ENCODE data around the gene DBF4B. TPM values are rescaled to one million over a fixed set of nuclear protein-coding genes. Genes with fewer than 3 reads are reported as not detected.

DBF4B gene
- total RNA-seq, 4 donors from 2014 or later = 1.5 to 3.5 (median 2.5) TPM

GRCh38 chr17:44786551-44787081 is 78.2 kb downstream of the DBF4B start:
- intact Hi-C loops (cut with DNase I; ENCODE audit: low total_unique reads) = no loop called here
- Histone ChIP-seq H3K9me3 (no peaks in the 10 kb centered on the region), H3K27ac (peak overlapping the region in 3 of 4 donors; percentile 43 to 55 (median 52)), H3K27me3 (no peaks in the 10 kb centered on the region), H3K4me3 (no peak overlapping the region), H3K4me1 (peaks cover 0 to 6% (median 5%) of the 10 kb centered on the region in 4 donors), H3K36me3 (no peaks in the 10 kb centered on the region)
- 52 to 61% methylated on average over 6 to 16 of the region's 16 CpGs for WGBS, 2 donors (ENCODE audit: low coverage in 1 of 2)
- in situ Hi-C loops (cut with MboI; ENCODE audit: low pct_ligation_motif_present in 1 of 4, low pct_unique_long_range_greater_than_20kb in 1 of 4, low sequenced_read_pairs in 3 of 4) = loop anchor here in 1 of 4 donors (10.0 kb wide), 1 partner anchor 78 kb away; no protein-coding TSS in a partner anchor
- TF ChIP-seq CTCF (IDR thresholded peaks at IDR 0.05) = no peak
- no peak for TF ChIP-seq POLR2A (IDR thresholded peaks at IDR 0.05)
- no peak for TF ChIP-seq EP300 (IDR thresholded peaks at IDR 0.05; ENCODE audit: low read depth)
- TF ChIP-seq POLR2AphosphoS5 (IDR thresholded peaks at IDR 0.05) = no peak
- DNase-seq = no peak

GRCh38 chr17:44787271-44787940 is 78.9 kb downstream of the DBF4B start:
- Histone ChIP-seq H3K9me3 (no peaks in the 10 kb centered on the region), H3K36me3 (no peaks in the 10 kb centered on the region), H3K4me3 (no peak overlapping the region), H3K4me1 (peaks cover 0 to 5% (median 5%) of the 10 kb centered on the region in 4 donors), H3K27ac (peak overlapping the region in 3 of 4 donors; percentile 43 to 55 (median 52)), H3K27me3 (no peaks in the 10 kb centered on the region)
- no peak for DNase-seq
- in situ Hi-C loops (cut with MboI; ENCODE audit: low pct_ligation_motif_present in 1 of 4, low pct_unique_long_range_greater_than_20kb in 1 of 4, low sequenced_read_pairs in 3 of 4) (loop anchor here in 1 of 4 donors (10.0 kb wide), 1 partner anchor 77 kb away; no protein-coding TSS in a partner anchor), intact Hi-C loops (cut with DNase I; ENCODE audit: low total_unique reads) (no loop called here)
- TF ChIP-seq CTCF (IDR thresholded peaks at IDR 0.05) (no peak), POLR2A (IDR thresholded peaks at IDR 0.05) (no peak), POLR2AphosphoS5 (IDR thresholded peaks at IDR 0.05) (no peak), EP300 (IDR thresholded peaks at IDR 0.05; ENCODE audit: low read depth) (no peak)
- WGBS, 2 donors (ENCODE audit: low coverage in 1 of 2) = 67% methylated on average over 5 to 15 of the region's 15 CpGs

- TF ChIP-seq EP300 (IDR thresholded peaks at IDR 0.05; ENCODE audit: low read depth) = no peak
- no peak for TF ChIP-seq CTCF (IDR thresholded peaks at IDR 0.05)
- no peak for TF ChIP-seq POLR2AphosphoS5 (IDR thresholded peaks at IDR 0.05)
- no peak for TF ChIP-seq POLR2A (IDR thresholded peaks at IDR 0.05)
- Histone ChIP-seq H3K4me1 (peaks cover 0 to 5% (median 5%) of the 10 kb centered on the region in 4 donors), H3K27me3 (no peaks in the 10 kb centered on the region), H3K36me3 (no peaks in the 10 kb centered on the region), H3K27ac (no peak overlapping the region), H3K9me3 (no peaks in the 10 kb centered on the region), H3K4me3 (no peak overlapping the region)
- WGBS, 2 donors (ENCODE audit: low coverage in 1 of 2) = 78 to 80% methylated on average over 1 to 7 of the region's 7 CpGs
- DNase-seq = no peak
- intact Hi-C loops (cut with DNase I; ENCODE audit: low total_unique reads) (no loop called here), in situ Hi-C loops (cut with MboI; ENCODE audit: low pct_ligation_motif_present in 1 of 4, low pct_unique_long_range_greater_than_20kb in 1 of 4, low sequenced_read_pairs in 3 of 4) (loop anchor here in 1 of 4 donors (10.0 kb wide), 1 partner anchor 77 kb away; no protein-coding TSS in a partner anchor)
Measured at GRCh38 chr17:44788139-44788538, 79.7 kb downstream of the DBF4B start.

GRCh38 chr17:44792276-44792675 is 83.8 kb downstream of the DBF4B start:
- Histone ChIP-seq H3K9me3 (no peaks in the 10 kb centered on the region), H3K27me3 (no peaks in the 10 kb centered on the region), H3K4me3 (no peak overlapping the region), H3K27ac (no peak overlapping the region), H3K4me1 (peaks cover 0 to 6% (median 2%) of the 10 kb centered on the region in 4 donors), H3K36me3 (no peaks in the 10 kb centered on the region)
- in situ Hi-C loops (cut with MboI; ENCODE audit: low pct_ligation_motif_present in 1 of 4, low pct_unique_long_range_greater_than_20kb in 1 of 4, low sequenced_read_pairs in 3 of 4) = no loop called here
- intact Hi-C loops (cut with DNase I; ENCODE audit: low total_unique reads) = no loop called here
- no peak for DNase-seq
- TF ChIP-seq CTCF (IDR thresholded peaks at IDR 0.05) (no peak), POLR2AphosphoS5 (IDR thresholded peaks at IDR 0.05) (no peak), POLR2A (IDR thresholded peaks at IDR 0.05) (no peak), EP300 (IDR thresholded peaks at IDR 0.05; ENCODE audit: low read depth) (no peak)
- 75 to 100% methylated on average over 1 of the region's 1 CpG for whole genome bisulfite sequencing, 2 donors (ENCODE audit: low coverage in 1 of 2)
